ENCODE measurements around the gene ZNF625.

ZNF625 gene

DNA sequence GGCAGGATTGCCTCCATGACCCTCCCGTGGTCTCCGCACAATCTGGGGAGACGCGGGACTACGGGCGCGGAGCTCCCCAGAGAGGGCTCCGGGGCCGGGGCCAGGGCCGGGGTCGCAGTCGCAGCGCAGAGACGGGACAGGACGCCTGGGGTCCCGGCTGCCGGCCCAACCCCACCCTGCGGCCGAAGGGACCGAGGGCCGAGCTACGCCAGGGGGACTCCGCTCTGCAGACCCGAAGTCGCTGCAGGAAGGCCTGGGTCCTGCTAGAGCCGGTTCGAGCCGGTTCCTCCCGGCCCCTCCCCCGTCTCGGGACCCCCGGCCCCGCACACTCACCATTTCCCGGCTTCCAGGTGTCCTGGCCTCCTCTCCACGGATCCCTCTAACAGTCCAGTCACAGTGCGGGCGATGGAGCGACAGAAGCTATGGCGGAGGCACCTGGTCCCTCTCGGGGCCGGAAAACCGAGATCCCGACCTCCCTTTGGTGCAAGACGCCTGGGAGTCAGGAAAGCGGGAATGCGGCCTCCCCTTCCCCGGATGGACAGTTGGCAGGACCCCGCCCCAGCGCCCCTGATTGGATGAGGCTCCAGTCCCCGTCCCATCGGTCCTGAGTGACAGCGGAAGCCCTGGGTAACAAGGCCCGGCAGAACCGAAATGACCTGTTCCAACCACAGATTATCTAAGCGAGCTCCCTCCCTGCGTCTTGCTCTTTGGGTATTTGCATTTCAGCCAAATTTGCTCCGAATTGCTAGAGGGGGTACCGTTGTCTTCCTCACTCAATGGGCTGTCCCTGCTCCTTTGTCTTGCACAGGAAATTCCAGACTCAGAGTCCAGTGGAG, at the start of gene ZNF625:
ZNF625 (minus strand) TSS at position 512 of the 836 bp plus-strand sequence; CDS start at position 336, 176 bp downstream.
- DNase-seq, result peak; percentile 50

DNA sequence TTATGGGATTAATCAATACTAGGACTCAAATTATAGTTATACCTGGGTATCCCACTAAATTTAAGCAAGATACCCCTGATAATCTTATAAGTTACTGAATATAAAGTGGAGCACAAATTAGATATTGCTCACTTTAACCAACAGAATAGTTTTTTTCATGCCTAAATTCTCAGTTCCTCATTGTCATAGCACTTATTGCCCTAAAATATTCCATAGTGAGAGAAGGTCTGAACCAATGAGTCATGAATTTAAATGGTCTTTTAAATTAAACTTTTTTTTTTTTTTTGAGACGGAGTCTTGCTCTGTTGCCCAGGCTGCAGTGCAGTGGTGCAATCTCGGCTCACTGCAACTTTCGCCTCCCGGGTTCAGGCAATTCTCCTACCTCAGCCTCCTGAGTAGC, 48.8 kb upstream of the ZNF625 start:
- DNase-seq, result no peak

DNA sequence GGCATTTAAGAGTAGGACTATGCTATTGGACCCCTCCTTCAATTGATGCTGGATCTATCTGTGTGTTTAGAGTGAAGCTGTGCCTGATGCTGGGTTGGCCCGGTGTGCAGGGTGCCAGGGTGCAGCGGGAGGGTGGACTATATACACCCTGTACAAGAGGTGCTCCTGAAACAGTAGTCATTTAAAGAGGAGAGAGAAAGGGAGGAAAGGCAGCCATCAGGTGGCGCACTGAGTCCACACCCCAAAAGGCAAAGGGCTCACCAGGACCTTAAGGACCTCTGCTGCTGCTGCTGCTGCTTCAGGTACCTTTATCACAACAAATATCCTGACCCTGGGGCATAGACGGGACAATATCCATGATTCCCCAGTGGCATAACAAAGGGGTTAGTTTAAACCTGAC, 45.7 kb upstream of the ZNF625 start:
- no peak for DNase-seq

DNA sequence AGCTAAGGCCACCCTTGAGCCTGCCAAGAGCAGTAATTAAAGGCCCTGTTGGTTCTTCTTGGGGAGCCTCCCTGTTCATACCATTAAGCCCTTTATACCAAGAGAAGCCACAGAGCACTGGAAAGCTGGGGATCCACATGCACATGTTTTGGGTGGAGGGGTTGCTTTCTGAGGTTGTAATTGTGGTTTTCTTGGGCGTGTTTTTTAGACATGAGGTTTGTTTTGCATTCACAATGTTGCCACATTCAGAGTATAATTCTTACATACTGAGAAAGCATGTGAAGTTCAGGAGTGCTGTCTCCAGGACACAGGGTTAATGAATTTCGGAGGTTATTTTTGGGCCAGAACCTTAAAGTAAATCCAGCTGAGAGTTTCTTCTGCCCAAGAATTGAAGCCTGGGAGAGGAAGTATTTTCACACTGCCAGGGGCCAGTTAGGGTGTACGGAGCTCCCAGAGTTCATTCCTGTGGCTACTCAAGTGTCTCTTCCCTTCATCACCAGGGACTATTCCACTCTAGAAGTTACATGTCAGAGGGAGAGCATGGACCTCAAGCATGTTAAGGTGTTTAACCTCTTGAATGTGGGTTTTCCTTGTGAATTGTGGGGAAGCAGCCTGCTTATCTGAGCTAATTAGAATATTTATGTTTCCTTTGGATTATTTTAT, 43.4 kb upstream of the ZNF625 start:
- no peak for DNase-seq

DNA sequence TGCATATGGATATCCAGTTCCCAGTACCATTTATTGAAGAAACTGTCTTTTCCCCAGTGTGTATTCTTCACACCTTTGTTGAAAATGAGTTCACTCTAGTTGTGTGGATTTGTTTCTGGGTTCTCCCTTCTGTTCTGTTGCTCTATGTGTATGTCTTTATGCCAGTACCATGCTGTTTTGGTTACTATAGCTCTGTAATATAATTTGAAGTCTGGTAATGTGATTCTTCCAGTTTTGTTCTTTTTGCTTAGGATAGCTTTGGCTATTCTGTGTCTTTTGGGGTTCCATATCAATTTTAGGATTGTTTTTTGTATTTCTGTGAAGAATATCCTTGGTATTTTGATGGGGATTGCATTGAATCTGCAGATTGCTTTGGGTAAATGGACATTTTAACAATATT, 41.6 kb upstream of the ZNF625 start:
- no peak for DNase-seq

DNA sequence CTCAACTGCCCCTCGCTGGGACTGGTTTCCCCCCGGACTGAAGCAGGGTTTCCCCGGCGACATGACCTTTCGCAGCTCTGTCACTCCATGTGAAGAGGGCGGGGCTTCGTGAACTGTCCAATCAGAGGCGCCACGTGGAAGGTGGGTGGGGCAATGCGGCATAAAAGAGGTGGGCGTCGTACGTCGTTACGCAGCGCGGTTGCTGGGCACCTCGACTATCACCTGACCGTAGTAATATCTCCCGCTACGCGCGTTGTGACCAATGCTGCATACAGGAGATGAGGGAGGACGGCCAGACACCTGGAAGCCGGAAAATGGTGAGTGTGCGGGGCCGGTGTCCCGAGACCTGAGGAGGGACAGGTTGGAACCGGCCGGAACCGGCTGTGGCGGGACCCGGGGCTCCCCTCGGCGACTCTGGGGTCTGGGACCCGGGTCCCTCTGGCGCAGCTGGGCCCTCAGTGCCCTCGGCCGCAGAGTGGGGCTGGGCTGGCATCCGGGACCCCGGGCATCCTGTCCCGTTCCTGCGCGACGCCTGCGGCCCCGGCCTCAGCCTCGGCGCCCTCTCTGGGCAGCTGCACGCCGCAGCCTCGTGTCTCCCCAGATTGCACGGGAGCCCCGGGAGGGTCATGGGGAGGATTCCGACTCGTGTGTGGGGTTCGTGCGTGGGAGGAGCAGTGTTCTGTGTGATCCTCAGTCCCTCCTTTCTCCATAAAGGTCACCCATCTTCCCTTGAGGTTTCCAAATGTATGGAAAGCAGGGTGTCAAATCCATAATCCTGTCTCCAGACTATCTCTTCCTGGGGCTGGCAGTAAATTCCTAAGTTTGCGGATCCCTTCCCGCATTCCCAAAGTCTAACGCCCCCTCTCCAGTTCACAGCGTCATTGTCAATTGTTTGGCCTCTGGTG, 38.5 kb upstream of the ZNF625 start:
- peak; percentile 40 for DNase-seq

DNA sequence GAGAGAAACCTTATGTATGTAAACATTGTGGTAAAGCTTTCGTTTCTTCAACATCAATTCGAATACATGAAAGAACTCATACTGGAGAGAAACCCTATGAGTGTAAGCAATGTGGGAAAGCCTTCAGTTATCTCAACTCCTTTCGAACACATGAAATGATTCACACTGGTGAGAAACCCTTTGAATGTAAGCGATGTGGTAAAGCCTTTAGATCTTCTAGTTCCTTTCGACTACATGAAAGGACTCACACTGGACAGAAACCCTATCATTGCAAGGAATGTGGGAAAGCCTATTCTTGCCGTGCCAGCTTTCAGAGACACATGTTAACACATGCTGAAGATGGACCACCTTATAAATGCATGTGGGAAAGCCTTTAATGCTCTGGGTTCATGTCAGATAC, 31.1 kb upstream of the ZNF625 start:
- DNase-seq, result no peak

DNA sequence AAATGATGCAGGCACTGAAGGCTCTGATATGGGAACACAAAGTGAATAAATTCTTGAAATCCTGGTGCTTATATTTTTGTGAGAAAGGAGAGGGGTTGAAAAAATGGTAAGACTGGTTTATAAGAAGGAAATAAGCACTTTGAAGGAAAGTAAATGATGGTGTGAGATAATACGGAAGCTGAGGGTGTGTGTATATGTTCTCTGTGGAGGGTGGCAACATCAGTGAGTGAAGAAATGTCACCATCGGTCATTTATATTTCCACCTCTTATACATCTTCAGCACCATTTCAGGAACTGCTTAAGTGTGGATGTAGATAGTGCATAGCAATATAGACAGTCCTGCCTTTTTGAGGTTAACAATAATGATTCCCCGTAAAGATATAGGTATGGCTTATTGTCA, 23.8 kb upstream of the ZNF625 start:
- no peak for DNase-seq

DNA sequence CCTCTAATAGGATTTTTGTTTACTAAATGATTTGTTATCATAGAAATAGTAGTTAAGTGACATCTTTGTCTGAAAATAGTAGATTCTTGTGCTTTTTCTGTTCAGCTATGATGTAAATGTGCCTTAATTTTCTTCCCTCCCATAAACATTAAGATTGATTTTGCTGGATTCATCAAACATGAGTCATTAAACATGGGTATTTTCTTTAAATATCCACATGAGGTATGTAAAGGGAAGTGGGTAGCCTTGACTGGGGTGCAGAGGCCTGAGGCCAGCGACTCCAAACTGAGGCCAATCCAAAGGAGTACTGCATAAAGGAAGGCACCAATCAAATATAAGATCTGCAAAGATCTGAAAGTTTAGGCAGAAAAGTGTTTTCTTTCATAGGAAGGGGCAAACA, 10.1 kb upstream of the ZNF625 start:
- DNase-seq, result no peak

DNA sequence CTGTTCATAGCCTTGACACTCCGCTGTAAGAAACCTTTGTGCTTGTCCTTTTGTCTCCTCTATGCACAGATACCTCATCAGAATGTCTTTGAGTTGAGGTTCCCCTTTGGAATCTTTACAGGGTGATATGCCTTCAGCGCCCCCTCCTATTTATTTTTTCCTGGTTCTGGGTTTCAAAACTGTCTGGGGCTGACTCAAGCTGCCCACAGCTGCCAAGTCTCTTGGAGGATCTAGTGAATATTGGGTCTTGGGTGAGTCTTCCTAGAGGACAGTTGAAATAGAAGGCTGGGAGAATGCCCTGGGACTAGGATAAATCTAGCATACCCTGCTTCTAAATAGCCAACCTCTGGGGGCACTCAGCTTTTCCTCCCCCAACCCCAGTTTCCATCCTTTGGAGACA, 7.3 kb upstream of the ZNF625 start:
- DNase-seq, result no peak

DNA sequence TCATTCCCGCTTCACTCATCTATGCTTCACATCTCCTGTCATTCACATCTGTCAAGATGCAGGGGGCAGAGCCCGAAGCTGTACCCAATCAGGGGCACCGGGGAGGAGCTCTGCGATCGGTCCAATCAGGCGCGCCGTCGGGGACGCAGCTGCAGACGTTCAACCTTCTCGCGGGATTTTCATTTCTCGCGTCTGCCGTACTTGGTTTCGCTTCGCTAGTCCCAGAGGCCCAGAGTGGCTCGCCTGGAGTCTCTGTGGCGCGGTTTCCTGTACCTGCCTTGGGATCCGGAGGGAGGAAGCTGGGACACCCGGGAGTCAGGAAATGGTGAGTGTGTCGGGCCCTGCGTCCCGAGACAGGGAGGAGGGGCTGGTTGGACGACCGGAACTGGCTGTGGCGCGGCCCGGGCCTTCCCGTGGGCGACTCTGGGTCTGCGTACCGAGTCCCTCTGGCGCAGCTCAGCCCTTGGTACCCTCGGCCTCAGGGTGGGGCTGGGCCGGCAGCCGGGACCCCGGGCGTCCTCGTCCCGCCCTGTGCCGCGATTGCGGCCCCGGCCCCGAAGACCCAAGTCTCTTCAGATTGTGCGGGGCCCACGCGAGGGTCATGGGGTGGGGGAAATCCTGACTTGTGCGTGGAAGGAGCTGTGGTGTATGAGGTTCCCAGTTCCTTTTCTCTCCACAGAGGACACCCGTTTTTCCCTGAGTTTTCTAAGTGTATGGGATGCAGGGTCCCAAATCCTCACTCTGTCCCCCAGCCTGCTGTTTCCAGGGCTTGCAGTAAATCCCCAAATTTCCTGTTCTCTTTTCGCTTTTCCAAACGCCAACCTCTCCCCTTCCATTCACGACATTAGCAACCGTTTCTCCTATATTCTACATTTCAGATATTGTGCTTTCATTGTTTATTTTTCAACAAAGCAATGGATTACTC, 6.6 kb upstream of the ZNF625 start, which contains the start of gene ZNF136:
ZNF136 (plus strand) TSS at position 215 of the 925 bp plus-strand sequence; CDS start at position 323, 108 bp downstream.
- peak; percentile 81 for DNase-seq

DNA sequence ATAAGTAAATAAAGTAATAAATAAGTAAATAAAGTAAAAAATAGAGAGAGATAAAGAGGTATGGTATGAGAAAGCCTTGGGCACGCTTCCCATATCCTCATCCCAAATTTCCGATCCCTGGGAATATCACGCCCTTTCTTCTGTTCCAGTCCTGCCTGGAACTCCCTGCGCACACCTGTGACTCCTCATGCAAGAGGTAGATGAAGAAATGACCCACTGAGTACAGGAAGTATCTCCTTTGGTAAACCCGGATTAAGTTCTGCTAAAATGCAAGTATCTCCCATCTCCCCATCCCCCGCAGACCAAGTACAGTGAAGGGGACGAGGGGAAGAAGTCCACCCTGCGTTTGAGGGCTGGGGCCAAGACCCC, 6.0 kb upstream of the ZNF625 start:
- no peak for DNase-seq

DNA sequence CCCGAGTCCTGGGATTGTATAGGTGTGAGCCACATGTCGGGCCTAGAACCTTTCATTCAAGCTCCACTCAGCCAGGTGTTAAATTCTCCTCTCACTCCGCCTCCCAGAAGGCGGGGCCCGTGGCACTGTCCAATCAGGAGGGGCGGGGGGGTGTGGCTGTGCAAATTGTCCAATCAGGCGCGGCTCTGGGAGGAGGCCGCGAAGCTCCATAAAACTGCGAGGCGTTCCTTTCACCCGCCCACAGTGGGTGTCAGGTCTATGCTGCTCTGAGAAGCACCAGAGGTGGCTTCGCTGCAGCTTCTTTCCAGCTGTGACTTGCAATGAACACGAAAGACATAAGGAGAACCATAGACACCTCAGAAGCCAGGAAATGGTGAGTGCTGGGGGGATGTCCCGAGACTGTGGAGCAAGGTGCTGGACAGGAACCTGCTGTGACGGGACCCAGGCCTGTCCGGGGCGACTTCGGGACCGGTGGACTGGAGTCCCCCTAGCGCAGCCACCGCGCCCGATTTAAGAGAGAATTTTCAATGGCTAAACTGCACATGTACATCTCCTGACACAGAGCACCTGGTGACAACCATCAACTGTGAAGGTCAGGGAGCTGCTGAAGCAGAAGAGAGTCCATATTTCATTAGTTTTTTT, 3.4 kb upstream of the ZNF625 start:
- no peak for DNase-seq

DNA sequence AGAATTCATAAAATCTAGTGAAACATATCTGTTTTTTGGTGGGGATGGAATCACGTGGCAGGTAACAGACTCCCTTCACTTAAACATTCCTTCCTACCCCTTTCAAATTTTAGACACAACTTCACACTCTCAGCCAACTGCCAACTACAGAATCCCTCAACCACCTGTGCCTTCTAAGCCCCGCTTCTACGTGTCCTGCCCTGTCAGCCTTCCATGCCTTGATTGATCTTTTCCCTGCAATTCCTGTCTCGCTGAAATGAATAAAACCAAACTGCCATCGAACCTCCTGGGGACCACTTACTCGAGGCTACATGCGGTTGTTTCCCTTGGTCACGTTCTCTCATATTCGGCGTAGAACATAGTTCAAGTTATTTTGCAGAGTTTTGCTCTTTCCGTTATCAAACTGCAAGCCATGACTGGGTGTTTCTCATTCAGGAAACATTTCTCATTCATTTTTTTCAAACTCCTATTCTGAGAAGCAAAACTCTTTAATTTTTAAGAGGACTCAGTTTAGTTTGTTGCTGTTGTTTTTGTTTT, 1.1 kb downstream of the ZNF625 start:
- DNase-seq, result no peak

DNA sequence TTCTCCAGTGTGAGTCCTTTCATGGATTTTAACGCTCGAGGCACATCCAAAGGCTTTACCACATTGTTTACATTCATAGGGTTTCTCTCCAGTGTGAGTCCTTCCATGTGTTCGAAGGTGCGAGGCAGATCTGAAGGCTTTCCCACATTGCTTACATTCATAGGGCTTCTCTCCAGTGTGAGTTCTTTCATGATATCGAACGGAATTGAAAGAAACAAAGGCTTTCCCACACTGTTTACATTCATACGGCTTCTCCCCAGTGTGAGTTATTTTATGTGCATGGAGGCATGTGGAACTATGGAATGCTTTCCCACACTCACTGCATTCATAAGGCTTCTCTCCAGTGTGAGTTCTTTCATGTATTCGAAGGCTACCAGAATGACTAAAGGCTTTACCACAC, 11.2 kb downstream of the ZNF625 start:
- no peak for DNase-seq

DNA sequence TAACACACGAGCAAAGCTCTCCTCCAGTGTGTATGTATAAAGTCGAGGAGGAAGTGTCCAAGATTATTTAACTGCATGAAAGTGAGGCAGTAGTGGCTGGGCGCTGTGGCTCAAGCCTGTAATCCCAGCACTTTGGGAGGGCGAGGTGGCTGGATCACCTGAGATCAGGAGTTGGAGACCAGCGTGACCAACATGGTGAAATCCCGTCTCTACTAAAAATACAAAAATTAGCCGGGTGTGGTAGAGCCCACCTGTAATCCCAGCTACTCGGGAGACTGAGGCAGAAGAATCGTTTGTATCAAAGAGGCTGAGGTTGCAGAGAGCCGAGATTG, 15.2 kb downstream of the ZNF625 start:
- no peak for DNase-seq

DNA sequence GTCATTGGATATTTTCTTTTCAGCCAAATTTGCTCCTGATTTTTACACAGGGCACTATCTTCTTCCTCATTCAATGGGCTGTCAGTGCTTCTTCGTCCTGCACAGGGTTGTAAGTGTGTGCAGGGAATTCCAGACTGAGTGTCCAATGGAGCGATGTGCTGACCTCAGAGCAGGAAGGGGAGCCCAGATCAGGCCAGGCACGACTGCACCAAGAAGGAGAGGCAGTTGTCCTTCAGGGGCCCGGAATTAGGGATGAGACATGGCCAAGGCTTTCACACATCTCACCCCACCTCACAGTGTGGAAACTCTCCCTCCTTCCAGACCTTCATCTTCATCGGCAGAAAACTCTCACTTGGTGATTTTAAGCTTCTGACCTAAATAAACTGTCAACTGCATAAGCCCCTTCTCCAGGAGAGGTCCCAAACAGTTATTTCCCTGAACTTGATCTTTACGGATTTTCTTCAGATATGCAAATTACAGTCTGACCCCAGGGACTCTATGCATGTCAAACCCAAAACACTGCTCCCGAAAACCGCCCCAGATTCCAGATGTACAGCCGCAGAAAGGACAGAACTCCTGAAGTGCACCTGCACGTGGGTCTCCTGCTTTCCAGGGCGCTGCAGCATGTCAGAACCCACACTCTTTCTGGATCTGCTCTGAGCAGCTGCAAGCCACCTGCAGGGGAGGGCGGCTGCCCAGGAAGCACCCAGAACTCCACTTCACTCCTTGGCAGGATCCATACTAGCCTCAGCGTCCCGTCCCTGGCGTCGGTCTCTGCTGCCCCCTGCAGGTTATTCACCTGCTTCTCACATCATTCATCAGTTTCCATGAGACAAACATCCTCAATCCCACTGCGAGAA, 15.8 kb downstream of the ZNF625 start:
- DNase-seq, result no peak

DNA sequence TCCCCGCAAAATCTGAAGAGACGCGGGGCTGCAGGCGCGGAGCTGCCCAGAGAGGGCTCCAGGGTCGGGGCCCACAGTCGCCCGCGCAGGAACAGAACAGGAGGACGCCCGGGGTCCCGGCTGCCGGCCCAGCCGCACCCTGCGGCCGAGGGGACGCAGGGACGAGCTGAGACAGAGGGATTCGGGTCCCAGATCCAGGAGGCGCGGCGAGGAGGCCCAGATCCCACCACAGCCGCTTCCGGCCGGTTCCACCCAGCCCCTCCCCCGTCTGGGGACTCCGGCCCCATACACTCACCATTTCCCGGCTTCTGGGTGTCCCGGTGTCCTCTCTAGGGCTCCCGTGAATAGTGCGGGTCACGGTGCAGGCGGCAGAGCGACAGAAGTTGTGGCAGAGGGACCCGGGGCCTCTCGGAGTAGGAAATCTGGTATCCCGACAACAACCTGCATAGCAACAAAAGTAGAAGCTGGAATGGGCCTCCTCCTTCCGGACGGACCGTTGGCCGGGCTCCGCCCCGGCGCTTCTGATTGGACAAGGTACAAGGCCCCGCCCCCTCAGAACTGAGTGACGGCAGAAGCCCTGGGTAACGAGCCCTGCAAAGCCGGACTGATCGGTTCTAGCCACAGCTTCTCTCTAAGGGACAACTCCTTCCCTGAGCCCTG, 16.5 kb downstream of the ZNF625 start, which contains the start of gene ZNF20:
ZNF20 (minus strand) TSS at position 466 of the 660 bp plus-strand sequence; CDS start at position 298, 168 bp downstream.
- DNase-seq, result peak; percentile 68

DNA sequence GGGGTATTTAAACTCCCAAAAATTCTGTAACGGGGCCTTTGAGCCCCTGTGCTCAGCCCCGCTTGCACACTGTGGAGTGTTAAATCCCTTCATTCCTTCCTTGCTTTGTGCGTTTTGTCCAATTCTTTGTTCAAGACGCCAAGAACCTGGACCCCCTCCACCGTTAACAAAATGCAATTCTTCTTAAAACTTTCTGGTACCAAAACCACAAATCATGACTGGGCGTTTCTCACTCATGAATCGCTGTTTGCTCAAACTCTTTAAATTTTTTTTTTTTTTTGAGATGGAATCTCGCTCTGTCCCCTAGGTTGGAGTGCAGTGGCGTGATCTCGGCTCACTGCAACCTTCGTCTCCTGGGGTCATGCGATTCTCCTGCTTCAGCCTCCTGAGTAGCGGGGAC, 17.3 kb downstream of the ZNF625 start:
- DNase-seq, result no peak
